ENCODE results near the gene RPS6KB1.

- TF ChIP-seq ZKSCAN3 (CRISPR knock-in tag; IDR thresholded peaks at IDR 0.05) (no peak), ZNF445 (CRISPR knock-in tag; IDR thresholded peaks at IDR 0.05; ENCODE audit: low read depth) (no peak), BHLHE40 (IDR thresholded peaks at IDR 0.05; ENCODE audit: low read length) (no peak), SRSF3 (IDR thresholded peaks at IDR 0.05; ENCODE audit: insufficient read depth, low read length) (no peak)
Observed at GRCh38 chr17:59950049-59950448, 57.1 kb downstream of the RPS6KB1 start.
